HG03196 (cell line): ENCODE results near the gene MXRA5.
"Not testable (repeated sequence)": the region's sequence is repeated elsewhere in the genome, so short reads cannot be mapped to it uniquely, and the experiment has no call there.

ENCODE experiments used
- ATAC-seq: cut with Tn5 transposase; IDR thresholded peaks from one replicate; pipeline ENCODE4 v1.9.1; 2021; ENCODE audit not compliant: unreplicated experiment

Gene MXRA5, protein sequence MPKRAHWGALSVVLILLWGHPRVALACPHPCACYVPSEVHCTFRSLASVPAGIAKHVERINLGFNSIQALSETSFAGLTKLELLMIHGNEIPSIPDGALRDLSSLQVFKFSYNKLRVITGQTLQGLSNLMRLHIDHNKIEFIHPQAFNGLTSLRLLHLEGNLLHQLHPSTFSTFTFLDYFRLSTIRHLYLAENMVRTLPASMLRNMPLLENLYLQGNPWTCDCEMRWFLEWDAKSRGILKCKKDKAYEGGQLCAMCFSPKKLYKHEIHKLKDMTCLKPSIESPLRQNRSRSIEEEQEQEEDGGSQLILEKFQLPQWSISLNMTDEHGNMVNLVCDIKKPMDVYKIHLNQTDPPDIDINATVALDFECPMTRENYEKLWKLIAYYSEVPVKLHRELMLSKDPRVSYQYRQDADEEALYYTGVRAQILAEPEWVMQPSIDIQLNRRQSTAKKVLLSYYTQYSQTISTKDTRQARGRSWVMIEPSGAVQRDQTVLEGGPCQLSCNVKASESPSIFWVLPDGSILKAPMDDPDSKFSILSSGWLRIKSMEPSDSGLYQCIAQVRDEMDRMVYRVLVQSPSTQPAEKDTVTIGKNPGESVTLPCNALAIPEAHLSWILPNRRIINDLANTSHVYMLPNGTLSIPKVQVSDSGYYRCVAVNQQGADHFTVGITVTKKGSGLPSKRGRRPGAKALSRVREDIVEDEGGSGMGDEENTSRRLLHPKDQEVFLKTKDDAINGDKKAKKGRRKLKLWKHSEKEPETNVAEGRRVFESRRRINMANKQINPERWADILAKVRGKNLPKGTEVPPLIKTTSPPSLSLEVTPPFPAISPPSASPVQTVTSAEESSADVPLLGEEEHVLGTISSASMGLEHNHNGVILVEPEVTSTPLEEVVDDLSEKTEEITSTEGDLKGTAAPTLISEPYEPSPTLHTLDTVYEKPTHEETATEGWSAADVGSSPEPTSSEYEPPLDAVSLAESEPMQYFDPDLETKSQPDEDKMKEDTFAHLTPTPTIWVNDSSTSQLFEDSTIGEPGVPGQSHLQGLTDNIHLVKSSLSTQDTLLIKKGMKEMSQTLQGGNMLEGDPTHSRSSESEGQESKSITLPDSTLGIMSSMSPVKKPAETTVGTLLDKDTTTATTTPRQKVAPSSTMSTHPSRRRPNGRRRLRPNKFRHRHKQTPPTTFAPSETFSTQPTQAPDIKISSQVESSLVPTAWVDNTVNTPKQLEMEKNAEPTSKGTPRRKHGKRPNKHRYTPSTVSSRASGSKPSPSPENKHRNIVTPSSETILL (N-terminal part only)

DNA sequence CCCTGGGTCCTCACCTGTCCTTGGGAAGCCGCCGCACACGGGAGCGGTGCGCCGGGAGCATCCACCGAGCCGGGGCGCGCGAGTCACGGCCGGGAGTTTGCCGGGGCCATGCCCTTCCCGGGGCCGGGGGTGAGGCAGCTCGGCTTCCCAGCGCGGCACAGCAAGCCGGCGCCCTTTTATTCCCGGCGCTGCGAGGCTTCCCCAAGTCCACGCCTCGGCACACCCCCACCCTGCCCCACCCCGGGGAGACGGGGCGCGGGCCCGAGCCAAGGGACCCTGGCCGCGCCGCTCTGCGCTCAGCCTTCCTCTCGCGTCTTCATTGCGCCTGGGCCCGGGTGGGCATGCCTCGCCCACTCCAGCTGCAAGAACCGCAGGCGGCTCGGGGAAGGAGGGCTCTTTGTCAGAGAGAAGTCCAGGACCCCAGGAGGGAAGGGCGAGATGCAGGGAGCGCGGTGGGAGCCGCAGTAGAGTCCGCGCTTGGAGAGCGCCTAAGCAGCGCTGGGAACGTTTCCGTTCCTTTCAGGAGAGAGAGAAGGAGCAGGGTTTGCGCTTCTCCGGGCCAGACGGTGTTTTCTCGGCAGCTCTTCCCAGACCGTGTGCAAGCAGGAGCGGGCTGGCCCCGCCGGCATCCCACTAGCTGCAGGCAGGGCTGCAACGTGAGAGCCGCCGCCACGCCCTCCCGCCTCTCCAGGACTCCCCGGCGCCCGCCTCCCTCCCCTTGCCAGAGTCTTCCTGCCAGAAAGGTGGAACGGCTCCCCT, at the start of gene MXRA5:
TSS of gene MXRA5 (minus strand) at position 152 of the 759 bp plus-strand sequence. CDS start 2,819 bp downstream, outside the sequence.
- no peak for ATAC-seq

DNA sequence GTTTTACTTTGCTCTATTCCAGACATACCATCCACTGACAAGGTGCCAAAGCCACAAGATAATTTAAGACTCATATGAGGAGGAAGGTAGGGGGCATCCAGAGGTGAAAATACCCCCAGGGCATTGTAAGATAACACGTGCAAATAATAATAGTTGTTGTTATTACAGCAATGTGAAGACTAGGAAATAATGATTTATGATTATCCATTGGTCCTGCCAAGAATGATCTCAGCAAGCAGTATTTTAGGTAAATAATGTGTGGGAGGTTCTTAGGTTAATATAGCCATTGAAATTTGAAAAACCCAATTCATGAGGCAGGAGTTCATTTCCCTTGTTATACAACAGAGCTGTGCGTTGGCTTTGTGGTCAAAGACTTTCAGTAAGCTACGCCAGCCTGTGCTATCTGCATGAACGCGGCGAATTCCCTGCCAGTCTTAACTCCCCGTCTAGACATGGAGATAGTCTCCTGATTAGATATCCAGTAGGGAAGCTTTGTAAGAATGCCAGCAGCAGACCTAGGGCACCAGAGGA, 47.2 kb upstream of the MXRA5 start:
- no peak for ATAC-seq

DNA sequence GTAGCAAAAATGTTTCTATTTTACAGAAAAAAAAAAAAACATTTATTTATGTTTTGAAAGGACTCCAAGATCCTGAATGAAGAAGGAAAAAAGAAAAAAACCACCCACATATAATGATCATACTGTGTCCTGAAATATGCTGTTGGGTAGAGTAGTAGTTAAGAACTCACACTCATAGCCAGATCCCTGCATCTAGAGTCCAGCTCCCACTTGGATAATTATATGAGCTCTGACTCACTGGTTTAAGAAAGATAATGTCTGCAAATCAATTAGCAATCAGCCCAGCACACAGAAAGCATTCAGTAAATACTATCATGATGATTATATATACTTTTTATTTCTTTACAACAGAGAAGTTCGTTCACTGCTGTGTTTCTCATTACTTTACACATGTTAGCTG, 46.7 kb upstream of the MXRA5 start:
- ATAC-seq: no peak

DNA sequence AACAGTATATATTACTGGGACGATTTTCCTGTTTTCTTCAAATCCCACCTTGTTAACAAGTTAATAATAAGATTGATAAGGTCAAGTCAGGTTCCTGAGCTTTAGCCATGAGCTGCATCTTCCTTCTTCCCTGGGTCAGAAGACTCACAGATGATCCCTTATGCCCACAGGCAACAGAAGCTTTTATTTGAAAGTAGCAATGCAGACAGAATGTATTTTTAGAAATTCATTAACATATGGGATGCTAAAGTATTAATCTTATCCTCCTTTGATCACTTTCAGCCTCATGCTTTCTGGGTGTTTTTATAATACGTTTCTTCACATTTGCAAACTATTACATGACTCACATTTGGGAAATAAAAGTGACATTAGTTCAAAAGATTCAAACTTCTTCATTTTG, 42.0 kb upstream of the MXRA5 start:
- ATAC-seq: no peak

DNA sequence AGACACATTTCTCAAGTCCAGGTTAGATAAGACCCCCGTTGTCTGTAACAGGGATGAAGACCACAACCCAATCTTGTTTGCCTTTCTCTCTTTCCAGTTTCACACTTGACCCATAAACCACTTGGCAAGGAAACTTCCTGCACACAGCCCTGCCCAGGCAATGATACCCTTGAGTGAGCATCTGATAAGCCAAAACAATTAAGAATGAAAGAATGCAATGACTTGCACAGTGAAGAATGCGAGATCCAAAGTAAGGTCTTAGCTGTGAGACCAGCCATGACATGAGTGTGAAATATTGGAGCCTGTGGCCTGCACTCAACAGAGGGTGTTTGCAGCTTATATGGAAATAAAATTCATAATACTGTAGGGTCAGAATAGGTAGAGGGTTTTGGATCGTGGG, 37.9 kb upstream of the MXRA5 start:
- no peak for ATAC-seq

DNA sequence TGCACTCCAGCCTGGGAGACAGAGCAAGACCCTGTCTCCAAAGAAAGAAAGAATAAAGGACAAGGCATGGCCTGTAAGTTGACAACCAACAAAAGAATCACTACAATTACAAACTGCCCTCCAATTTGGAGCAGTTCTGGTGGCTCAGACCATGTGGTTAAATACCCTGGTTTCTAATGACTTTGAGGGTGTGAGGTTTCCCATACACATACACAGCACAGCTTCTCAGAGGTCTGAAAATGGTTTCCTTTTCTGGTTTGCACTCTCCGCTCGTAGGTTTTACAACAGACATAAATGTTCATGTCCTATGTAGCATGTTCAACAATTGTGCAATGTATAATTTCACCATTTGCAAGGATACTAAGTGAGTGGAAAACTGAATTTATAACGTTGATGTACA, 34.2 kb upstream of the MXRA5 start:
- ATAC-seq: no peak

DNA sequence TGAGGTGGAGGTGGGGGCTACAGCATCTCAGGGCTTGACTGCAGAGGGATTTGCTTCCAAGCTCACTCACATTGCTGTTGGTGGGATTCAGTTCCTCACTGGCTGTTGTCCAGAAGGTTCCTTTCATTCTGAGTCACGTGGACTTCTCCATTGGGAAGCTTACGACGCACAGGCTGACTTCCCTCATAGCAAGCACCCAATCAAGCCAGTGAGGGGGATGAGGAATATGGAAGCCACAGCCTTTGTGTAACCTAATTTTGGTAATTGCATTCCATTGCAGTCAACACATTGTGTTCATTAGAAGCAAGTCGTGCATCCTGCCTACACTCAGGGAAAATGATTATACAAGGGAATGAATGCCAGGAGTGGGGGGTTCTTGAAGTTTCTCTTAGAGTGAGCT, 32.7 kb upstream of the MXRA5 start:
- ATAC-seq: no peak

DNA sequence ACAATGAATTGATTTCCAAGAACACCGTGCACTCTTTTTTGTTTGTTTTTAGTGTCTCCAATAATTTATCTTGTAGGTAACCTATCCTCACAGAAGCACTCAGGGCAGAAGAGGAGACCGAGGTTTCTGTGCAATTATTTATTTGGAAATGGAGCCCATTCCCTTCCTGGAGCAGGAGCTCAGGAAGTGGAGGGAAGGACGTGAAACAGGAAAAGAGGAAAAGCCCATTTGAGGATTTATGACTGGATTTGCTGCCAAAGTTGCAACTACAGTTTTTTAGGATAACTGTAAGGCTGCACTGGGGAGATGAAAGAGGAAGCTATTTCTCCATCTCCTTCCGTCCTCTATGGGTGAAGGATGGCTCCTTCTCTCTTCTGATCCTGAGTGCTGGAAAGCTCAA, 31.7 kb upstream of the MXRA5 start:
- ATAC-seq: no peak

DNA sequence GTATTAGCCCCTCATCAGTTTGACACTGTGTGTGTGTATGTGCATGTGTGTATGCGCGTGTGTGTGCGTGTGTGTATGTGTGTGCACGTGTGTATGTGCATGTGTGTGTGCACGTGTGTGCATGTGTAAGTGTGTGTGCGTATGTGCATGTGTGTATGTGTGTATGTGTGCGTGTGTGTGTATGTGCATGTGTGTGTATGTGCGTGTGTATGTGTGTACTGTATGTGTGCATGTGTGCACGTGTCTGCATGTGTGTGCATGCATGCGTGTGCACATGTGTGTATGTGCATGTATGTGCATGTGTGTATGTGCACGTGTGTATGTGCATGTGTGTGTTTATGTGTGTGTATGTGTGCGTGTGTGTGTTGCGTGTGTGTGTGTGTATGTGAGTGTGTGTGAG, 31.1 kb upstream of the MXRA5 start:
- no peak for ATAC-seq

DNA sequence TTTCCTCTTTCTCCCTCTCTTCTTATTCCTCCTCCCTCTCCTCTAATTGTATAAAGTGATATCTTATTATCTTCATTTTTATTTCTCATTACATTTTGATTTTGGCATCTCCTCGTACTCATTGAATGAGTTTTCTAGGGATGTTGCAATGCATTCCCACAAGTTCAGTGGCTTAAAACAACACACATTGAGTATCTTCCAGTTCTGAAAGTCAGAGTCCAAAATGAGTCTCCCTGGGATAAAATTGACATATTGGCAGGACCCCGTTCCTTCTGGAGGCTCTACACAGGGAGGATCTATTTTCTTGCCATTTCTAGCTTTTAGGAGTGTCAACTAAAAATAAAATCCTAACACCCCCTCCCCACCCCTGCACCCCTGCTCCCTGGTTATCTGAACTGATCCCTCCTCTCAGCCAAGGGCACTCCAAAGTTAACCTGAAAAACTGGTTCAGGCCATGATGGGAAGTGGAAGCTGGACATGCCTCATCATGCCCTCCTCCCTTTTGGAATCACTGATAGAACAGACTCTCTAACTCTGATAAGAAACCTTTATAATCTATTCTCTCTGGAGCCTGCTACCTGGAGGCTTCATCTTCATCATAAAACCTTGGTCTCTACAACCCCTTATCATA, 29.5 kb upstream of the MXRA5 start:
- ATAC-seq: not testable (repeated sequence)

DNA sequence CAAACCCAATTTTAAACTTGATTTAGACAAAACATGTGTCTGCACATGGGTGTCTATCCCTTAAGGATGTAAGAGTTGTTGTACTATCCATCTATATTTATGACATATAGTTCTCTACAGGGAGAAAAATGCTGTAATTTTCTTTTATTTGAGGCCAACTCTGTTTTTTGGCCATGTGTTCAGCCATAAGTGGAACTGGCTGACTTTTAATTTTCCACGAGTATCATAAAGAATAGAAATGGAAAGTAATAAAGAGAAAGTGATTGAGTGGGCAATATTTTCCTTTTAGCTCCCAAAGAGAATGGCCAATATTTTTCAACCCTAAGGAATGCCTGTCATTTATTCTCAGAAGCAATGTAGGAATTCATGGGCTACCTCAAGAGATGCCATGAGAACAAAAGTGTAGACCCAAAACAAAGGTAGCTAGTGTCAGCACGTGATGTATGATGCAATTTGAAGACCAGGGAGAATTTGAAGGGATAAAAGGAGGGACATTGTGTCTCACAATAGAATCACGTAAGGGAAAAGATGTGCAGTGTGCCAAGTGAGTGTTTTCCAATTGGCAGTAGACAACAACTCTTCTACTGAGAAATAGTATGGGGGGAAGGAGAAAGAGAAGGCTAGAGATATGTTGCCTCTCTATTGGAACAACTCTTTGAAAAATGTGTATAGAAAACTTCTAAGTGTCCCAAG, 27.8 kb upstream of the MXRA5 start:
- no peak for ATAC-seq

DNA sequence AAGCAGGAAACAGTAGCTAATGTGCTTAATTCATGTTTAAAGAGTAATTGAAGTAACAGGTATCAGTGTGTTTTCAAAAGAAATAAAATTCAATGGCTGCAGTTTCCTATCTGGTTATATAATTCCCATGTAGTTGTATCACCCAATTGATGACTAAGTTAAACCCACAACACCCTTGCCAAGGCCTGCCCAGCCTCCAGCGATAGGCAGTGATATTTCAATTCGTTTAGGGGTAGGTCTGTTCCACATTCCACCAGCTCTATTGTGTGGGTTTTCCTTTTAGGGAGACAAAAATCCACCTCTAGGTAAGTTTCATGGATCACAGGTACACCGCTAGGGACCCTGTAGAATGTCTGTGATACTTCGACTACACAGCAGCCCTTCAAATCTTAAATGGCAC, 24.7 kb upstream of the MXRA5 start:
- ATAC-seq: no peak

DNA sequence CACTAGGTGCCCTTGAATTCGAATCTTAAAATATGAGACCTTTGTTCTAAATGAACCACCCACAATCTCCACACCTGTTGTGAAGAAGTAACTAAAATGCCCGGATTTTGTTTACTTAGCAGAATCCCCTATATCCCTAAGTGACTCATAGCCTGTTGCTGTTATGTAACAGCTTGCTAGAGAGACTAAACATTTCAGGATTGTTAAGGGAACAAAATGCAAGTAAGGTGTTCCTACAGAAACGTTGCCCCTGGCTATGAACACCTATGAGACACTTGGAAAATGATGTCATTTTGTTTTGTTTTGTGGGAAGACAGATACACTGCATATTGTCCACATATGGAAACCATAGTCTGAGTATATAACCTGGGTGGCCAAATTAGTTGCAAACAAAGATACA, 24.2 kb upstream of the MXRA5 start:
- no peak for ATAC-seq

DNA sequence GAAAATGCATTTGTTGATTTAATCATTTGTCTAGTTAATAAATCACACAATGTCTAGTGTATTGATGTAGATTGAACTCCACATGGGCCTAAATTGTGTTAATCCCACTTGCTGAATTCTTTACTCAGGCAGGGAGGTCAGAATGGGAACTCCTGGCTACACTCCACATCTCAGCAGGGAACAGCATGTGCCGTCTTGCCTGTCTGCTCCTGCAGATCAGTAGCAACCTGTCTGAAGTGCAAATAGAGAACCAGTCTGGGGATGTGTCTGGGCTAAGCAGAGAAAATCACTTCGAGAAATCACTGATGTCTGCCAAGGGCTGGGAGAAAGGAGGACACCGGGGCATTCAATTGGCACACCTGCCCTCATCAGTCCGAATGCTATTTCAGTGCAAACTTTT, 16.5 kb upstream of the MXRA5 start:
- ATAC-seq: no peak

DNA sequence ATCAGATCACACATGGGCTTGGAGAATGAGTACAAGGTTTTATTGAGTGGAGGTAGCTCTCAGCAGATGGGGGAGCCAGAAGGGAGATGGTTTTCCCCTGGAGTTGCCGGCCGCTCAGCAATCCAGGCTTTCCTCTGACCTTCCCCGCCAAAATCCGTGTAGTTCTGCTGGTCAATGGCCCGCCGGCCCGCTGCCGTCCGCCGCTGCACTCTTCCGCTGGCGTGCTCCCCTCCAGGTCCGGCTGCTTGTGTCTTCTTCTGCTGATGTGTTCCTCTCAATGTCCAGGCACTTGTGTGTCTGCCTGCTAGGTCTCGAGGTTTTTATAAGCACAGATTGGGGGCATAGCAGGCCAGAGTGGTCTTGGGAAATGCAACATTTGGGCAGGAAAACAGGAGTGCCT, 14.4 kb upstream of the MXRA5 start:
- ATAC-seq: no peak

DNA sequence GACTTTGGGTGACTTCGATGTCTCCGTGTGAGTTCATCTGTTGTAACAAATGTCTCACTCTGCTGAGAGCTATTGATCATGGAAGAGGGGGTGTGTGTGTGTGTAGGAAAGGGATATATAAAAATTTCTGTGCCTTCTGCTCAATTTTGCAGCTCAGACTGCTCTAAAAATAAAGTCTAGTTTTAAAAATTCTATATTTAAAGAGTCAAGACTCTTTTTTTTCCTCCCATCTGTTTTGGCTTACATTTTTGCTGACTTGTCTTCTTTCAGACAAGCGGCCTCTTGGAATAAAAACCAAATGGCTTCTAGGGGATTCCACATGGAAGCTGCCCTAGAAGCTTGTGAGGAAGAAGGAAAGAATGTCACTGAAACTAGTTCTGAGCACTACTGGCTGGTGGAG, 6.3 kb upstream of the MXRA5 start:
- ATAC-seq: not testable (repeated sequence)

DNA sequence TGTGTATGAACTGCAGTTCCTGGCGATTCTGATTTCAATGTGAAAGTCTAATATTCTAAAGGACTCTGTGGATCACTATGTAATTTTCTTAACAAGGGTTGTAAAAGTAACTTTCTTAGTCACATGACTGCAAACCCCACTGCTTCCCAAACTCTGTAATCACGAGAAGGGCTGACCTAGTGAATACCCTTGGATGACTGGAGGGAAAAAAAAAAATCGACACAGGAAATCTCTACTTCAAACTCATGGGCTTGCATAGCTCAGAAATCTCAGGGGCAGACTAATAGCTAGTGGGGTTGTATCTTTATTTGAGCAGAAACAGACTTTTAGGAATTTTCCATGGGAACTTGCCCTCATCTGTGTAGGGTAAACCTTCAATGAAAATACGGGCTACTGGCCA, 4.8 kb upstream of the MXRA5 start:
- ATAC-seq: no peak

DNA sequence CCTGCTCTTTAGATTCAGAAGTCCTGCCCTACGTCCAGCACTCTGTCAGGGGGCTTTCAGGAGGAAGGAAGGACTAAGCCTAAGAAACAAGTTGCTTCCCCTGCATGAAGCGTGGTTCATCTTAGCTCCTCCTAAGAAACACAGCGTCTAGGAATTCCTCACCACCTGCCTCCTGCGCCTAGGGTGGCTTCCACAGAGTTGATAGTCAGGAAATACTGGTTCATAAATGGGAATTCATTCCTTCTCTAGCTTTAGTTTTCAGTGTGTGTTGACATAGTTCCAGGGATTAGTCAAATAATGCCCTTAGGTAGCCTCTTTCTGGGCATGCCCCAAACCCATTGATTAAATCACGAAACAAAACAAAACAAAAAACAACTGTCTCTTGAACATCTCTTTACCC, 1.7 kb upstream of the MXRA5 start:
- no peak for ATAC-seq
